SK-N-SH treated with all-trans-retinoic acid at 6 μM for 48 hours (cell line): Measurements from ENCODE around the gene FOXO3.
"Not testable (repeated sequence)": the region's sequence is repeated elsewhere in the genome, so short reads cannot be mapped to it uniquely, and the experiment has no call there.

Experiments used
- ATAC-seq: fragments of 200-7000 bp; cut with Tn5 transposase; 3 replicates; pipeline ENCODE4 v1.9.1; 2020; ENCODE audit warnings: mild to moderate bottlenecking, moderate library complexity
- ARNTL ChIP-seq: fragments of 450-650 bp; formaldehyde crosslinking; IDR thresholded peaks from 2 replicates; pipeline ENCODE4 v1.5.0; 2020; ENCODE audit warnings: low read depth, mild to moderate bottlenecking, moderate library complexity, borderline replicate concordance
- BACH2 ChIP-seq: fragments of 250-450 bp; sonication (Bioruptor Pico); IDR thresholded peaks from 2 replicates; pipeline ENCODE4 v1.9.0; 2021; ENCODE audit warnings: mild to moderate bottlenecking, borderline replicate concordance
- CSDC2 ChIP-seq: fragments of 250-450 bp; sonication (Bioruptor Pico); IDR thresholded peaks from 2 replicates; pipeline ENCODE4 v1.5.0; 2020; ENCODE audit warnings: mild to moderate bottlenecking, moderate library complexity
- ESRRG ChIP-seq: fragments of 250-450 bp; sonication (Bioruptor Pico); IDR thresholded peaks from 2 replicates; pipeline ENCODE4 v1.6.1; 2021; ENCODE audit warnings: mild to moderate bottlenecking
- GLIS3 ChIP-seq: fragments of 250-450 bp; sonication (Bioruptor Pico); IDR thresholded peaks from 2 replicates; pipeline ENCODE4 v1.5.0; 2020; ENCODE audit warnings: mild to moderate bottlenecking, moderate library complexity
- ISL1 ChIP-seq: fragments of 250-450 bp; sonication (Bioruptor Pico); IDR thresholded peaks from 2 replicates; pipeline ENCODE4 v2.1.2; 2022; ENCODE audit warnings: mild to moderate bottlenecking, moderate library complexity
- OSR1 ChIP-seq: fragments of 250-450 bp; sonication (Bioruptor Pico); IDR thresholded peaks from 2 replicates; pipeline ENCODE4 v1.8.0; 2022; ENCODE audit warnings: moderate library complexity, mild to moderate bottlenecking, inconsistent platforms
- PATZ1 ChIP-seq: fragments of 250-450 bp; sonication (Bioruptor Pico); IDR thresholded peaks from 2 replicates; pipeline ENCODE4 v1.8.0; 2020; ENCODE audit warnings: mild to moderate bottlenecking, moderate library complexity, borderline replicate concordance
- PPARA ChIP-seq: fragments of 250-450 bp; sonication (Bioruptor Pico); IDR thresholded peaks from 2 replicates; pipeline ENCODE4 v1.5.0; 2020; ENCODE audit warnings: mild to moderate bottlenecking, borderline replicate concordance
- RARB ChIP-seq: fragments of 250-450 bp; sonication (Bioruptor Pico); IDR thresholded peaks from 2 replicates; pipeline ENCODE4 v1.8.0; 2021; ENCODE audit warnings: mild to moderate bottlenecking, moderate library complexity
- TCF4 ChIP-seq: fragments of 250-450 bp; sonication (Bioruptor Pico); IDR thresholded peaks from 2 replicates; pipeline ENCODE4 v1.8.0; 2021; ENCODE audit warnings: mild to moderate bottlenecking, moderate library complexity, borderline replicate concordance
- TOX ChIP-seq: fragments of 250-450 bp; sonication (Bioruptor Pico); IDR thresholded peaks from 2 replicates; pipeline ENCODE4 v1.8.0; 2021; ENCODE audit warnings: mild to moderate bottlenecking, moderate library complexity, borderline replicate concordance
- ZC3H10 ChIP-seq: fragments of 250-450 bp; sonication (Bioruptor Pico); IDR thresholded peaks from 2 replicates; pipeline ENCODE4 v1.5.1; 2021; ENCODE audit warnings: mild to moderate bottlenecking, moderate library complexity
- ZFP3 ChIP-seq: fragments of 250-450 bp; sonication (Bioruptor Pico); IDR thresholded peaks from 2 replicates; pipeline ENCODE4 v1.5.0; 2020; ENCODE audit warnings: mild to moderate bottlenecking, moderate library complexity
- ZFP30 ChIP-seq: fragments of 450-650 bp; formaldehyde crosslinking; IDR thresholded peaks from 2 replicates; pipeline ENCODE4 v1.5.0; 2022; ENCODE audit warnings: mild to moderate bottlenecking, moderate library complexity
- ZNF565 ChIP-seq: fragments of 450-650 bp; formaldehyde crosslinking; conservative IDR thresholded peaks from 2 replicates; pipeline ENCODE4 v1.5.0; 2020; ENCODE audit warnings: low read depth, mild to moderate bottlenecking, moderate library complexity
- ZNF70 ChIP-seq: fragments of 450-650 bp; formaldehyde crosslinking; IDR thresholded peaks from 2 replicates; pipeline ENCODE4 v1.5.0; 2020; ENCODE audit warnings: mild to moderate bottlenecking, moderate library complexity
- ZNF8 ChIP-seq: fragments of 450-650 bp; formaldehyde crosslinking; IDR thresholded peaks from 2 replicates; pipeline ENCODE4 v1.5.0; 2020; ENCODE audit warnings: mild to moderate bottlenecking, moderate library complexity
- TF ChIP-seq, protein P1 (sequence below): fragments of 250-450 bp; sonication (Bioruptor Pico); IDR thresholded peaks from 2 replicates; pipeline ENCODE4 v1.8.0; 2021; ENCODE audit warnings: low read depth, mild to moderate bottlenecking, moderate library complexity, borderline replicate concordance
- TF ChIP-seq, protein P2 (sequence below): fragments of 250-450 bp; sonication (Bioruptor Pico); IDR thresholded peaks from 2 replicates; pipeline ENCODE4 v1.5.0; 2020; ENCODE audit warnings: mild to moderate bottlenecking, moderate library complexity

FOXO3 gene

DNA sequence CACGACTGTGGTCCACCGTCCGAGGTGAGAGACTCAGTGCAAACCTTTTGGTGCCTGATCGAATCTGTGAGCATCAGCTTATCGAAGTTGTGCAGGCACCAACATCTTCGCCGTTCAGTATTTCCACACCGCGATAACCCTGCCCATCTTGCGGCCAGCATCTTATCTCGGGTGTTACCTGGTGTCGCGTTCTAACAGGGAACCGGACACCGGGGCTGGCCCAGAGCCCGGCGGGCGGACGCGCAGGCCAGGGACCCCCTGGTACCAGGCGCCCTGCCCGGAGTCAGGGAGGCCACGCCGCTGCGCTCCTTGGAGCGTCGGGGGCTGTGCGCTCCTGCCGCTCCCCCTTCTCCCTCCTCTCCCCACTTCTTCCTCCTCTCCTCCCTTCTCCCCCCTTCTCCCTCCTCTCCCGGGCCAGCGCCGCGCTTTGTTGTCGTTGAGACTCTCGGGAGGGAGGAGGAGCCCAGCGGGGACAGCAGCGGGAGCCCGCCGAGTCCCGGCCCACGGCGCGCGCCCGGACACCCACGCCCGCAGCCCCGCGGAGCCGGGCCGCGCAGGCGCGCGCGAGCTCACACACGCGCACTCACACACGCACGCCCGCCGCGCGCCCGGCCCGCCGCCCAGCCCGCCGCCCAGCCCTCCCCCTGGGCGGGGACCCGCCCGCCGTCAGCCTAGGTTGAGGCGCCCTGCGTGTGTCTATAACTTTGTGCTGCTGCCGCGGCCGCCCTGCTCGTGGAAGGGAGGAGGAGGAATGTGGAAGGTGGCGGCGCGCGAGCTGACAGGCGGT, 1.4 kb upstream of the FOXO3 start:
- peak; percentile 49 for ATAC-seq
- no peak for TF ChIP-seq ZFP30
- TF ChIP-seq BACH2 (CRISPR knock-in tag), result no peak
- TF ChIP-seq ZFP3 (CRISPR knock-in tag), result peak; percentile 17; the same call in 1 of the 2 replicates
- TF ChIP-seq ZNF565 (CRISPR knock-in tag), result no peak
- TF ChIP-seq RARB (CRISPR knock-in tag), result no peak
- no peak for TF ChIP-seq TOX (CRISPR knock-in tag)
- TF ChIP-seq ISL1 (CRISPR knock-in tag), result no peak
- TF ChIP-seq CSDC2 (CRISPR knock-in tag), result 0 out of 2 replicates have a peak, but pooled peaks have one; percentile 15

- TF ChIP-seq, protein P1, sequence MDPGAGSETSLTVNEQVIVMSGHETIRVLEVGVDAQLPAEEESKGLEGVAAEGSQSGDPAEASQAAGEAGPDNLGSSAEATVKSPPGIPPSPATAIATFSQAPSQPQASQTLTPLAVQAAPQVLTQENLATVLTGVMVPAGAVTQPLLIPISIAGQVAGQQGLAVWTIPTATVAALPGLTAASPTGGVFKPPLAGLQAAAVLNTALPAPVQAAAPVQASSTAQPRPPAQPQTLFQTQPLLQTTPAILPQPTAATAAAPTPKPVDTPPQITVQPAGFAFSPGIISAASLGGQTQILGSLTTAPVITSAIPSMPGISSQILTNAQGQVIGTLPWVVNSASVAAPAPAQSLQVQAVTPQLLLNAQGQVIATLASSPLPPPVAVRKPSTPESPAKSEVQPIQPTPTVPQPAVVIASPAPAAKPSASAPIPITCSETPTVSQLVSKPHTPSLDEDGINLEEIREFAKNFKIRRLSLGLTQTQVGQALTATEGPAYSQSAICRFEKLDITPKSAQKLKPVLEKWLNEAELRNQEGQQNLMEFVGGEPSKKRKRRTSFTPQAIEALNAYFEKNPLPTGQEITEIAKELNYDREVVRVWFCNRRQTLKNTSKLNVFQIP (CRISPR knock-in tag), result no peak
- TF ChIP-seq ZNF70 (CRISPR knock-in tag) (peak; percentile 69; the same call in 1 of the 2 replicates), OSR1 (CRISPR knock-in tag) (no peak), ZNF8 (CRISPR knock-in tag) (no peak), ZFP30 (no peak), BACH2 (CRISPR knock-in tag) (no peak), RARB (CRISPR knock-in tag) (no peak), TOX (CRISPR knock-in tag) (no peak), PPARA (CRISPR knock-in tag) (no peak), ZFP3 (CRISPR knock-in tag) (0 out of 2 replicates have a peak, but pooled peaks have one; percentile 55)
- peak; percentile 4 for ATAC-seq
These were observed 744 bp upstream of the FOXO3 start for GRCh38 chr6:108559884-108560462.

GRCh38 chr6:108561309-108561647, 561 bp downstream of the FOXO3 start:
- ATAC-seq, result not testable (repeated sequence)

- ATAC-seq, result no peak
- TF ChIP-seq PATZ1 (no peak), TCF4 (CRISPR knock-in tag) (no peak), ARNTL (CRISPR knock-in tag) (no peak), GLIS3 (CRISPR knock-in tag) (no peak), ZNF70 (CRISPR knock-in tag) (no peak), ISL1 (CRISPR knock-in tag) (no peak), ZNF8 (CRISPR knock-in tag) (no peak), OSR1 (CRISPR knock-in tag) (no peak), ESRRG (CRISPR knock-in tag) (no peak), ZC3H10 (no peak)
- TF ChIP-seq, protein P1 (CRISPR knock-in tag), result no peak
- TF ChIP-seq, protein P2, sequence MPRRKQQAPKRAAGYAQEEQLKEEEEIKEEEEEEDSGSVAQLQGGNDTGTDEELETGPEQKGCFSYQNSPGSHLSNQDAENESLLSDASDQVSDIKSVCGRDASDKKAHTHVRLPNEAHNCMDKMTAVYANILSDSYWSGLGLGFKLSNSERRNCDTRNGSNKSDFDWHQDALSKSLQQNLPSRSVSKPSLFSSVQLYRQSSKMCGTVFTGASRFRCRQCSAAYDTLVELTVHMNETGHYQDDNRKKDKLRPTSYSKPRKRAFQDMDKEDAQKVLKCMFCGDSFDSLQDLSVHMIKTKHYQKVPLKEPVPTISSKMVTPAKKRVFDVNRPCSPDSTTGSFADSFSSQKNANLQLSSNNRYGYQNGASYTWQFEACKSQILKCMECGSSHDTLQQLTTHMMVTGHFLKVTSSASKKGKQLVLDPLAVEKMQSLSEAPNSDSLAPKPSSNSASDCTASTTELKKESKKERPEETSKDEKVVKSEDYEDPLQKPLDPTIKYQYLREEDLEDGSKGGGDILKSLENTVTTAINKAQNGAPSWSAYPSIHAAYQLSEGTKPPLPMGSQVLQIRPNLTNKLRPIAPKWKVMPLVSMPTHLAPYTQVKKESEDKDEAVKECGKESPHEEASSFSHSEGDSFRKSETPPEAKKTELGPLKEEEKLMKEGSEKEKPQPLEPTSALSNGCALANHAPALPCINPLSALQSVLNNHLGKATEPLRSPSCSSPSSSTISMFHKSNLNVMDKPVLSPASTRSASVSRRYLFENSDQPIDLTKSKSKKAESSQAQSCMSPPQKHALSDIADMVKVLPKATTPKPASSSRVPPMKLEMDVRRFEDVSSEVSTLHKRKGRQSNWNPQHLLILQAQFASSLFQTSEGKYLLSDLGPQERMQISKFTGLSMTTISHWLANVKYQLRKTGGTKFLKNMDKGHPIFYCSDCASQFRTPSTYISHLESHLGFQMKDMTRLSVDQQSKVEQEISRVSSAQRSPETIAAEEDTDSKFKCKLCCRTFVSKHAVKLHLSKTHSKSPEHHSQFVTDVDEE (CRISPR knock-in tag), result no peak
- TF ChIP-seq, all 23 proteins: peak for 0
These were observed 1.2 kb downstream of the FOXO3 start for GRCh38 chr6:108561742-108562502.
